ENCODE measurements around the gene PIEZO1. TPM values are rescaled to one million over a fixed set of nuclear protein-coding genes. Genes with fewer than 3 reads are reported as not detected.
A peak's percentile ranks its signal among the peaks of the same experiment; 100 is the strongest.

The PIEZO1 gene
- total RNA-seq, 6 experiments from 2014 or later, result 238 to 293 (median 264) TPM

- Mint-ChIP-seq H3K4me1 (ENCODE audit: low read depth) (peaks cover 26% of the 10 kb centered on the region), H3K27me3 (ENCODE audit: insufficient read depth) (no peaks in the 10 kb centered on the region; the same call in 1 of the 2 replicates), H3K27ac (no peak overlapping the region), H3K36me3 (ENCODE audit: low read depth) (no peaks in the 10 kb centered on the region), H3K4me3 (peak overlapping the region; percentile 35), H3K9me3 (no peaks in the 10 kb centered on the region)
- TF ChIP-seq CTCF (IDR thresholded peaks at IDR 0.05), result no peak
- no peak for DNase-seq
Measured at GRCh38 chr16:88703486-88704309, 81.3 kb downstream of the PIEZO1 start.

GRCh38 chr16:88702371-88703210 is 82.4 kb downstream of the PIEZO1 start:
- Mint-ChIP-seq H3K4me1 (ENCODE audit: low read depth) (peaks cover 22% of the 10 kb centered on the region), H3K9me3 (no peaks in the 10 kb centered on the region), H3K4me3 (no peak overlapping the region), H3K27ac (no peak overlapping the region), H3K27me3 (ENCODE audit: insufficient read depth) (no peaks in the 10 kb centered on the region; the same call in 1 of the 2 replicates), H3K36me3 (ENCODE audit: low read depth) (no peaks in the 10 kb centered on the region)
- DNase-seq, result no peak
- no peak for TF ChIP-seq CTCF (IDR thresholded peaks at IDR 0.05)

GRCh38 chr16:88701581-88702370 is 83.2 kb downstream of the PIEZO1 start:
- Mint-ChIP-seq H3K27ac (no peak overlapping the region), H3K4me1 (ENCODE audit: low read depth) (peaks cover 14% of the 10 kb centered on the region), H3K36me3 (ENCODE audit: low read depth) (no peaks in the 10 kb centered on the region), H3K27me3 (ENCODE audit: insufficient read depth) (no peaks in the 10 kb centered on the region; the same call in 1 of the 2 replicates), H3K4me3 (no peak overlapping the region), H3K9me3 (no peaks in the 10 kb centered on the region)
- TF ChIP-seq CTCF (IDR thresholded peaks at IDR 0.05), result no peak
- no peak for DNase-seq

GRCh38 chr16:88700636-88701482 is 84.2 kb downstream of the PIEZO1 start:
- Mint-ChIP-seq H3K27ac (peak overlapping the region; percentile 38; the same call in 1 of the 2 replicates), H3K27me3 (ENCODE audit: insufficient read depth) (no peaks in the 10 kb centered on the region; the same call in 1 of the 2 replicates), H3K4me1 (ENCODE audit: low read depth) (peaks cover 14% of the 10 kb centered on the region), H3K36me3 (ENCODE audit: low read depth) (no peaks in the 10 kb centered on the region), H3K9me3 (no peaks in the 10 kb centered on the region), H3K4me3 (no peak overlapping the region; the same call in 1 of the 2 replicates)
- DNase-seq, result peak; percentile 80
- no peak for TF ChIP-seq CTCF (IDR thresholded peaks at IDR 0.05)
